Suprapubic skin (tissue), 4 donors: Measurements from ENCODE around the gene NRCAM. TPM values are rescaled to one million over a fixed set of nuclear protein-coding genes. Genes with fewer than 3 reads are reported as not detected.

Source experiments
- DNase-seq, 2 donors: peaks; one replicate each; pipeline ENCODE4 v3.0.0-alpha.2; 2019; ENCODE audit warnings: low spot score in 2 of 2
- H3K27ac ChIP-seq: fragments of 200-600 bp; sonication (generic); one replicate; pipeline ENCODE4 v1.5.1; 2019
- H3K27me3 ChIP-seq: fragments of 200-600 bp; sonication (generic); one replicate; pipeline ENCODE4 v1.5.1; 2019
- H3K36me3 ChIP-seq: fragments of 200-600 bp; sonication (generic); one replicate; pipeline ENCODE4 v1.5.1; 2019
- H3K4me1 ChIP-seq: fragments of 200-600 bp; sonication (generic); one replicate; pipeline ENCODE4 v1.5.1; 2019
- H3K4me3 ChIP-seq: fragments of 200-600 bp; sonication (generic); one replicate; pipeline ENCODE4 v1.5.1; 2019; ENCODE audit warnings: mild to moderate bottlenecking
- H3K9me3 ChIP-seq: fragments of 200-600 bp; sonication (generic); one replicate; pipeline ENCODE4 v1.5.1; 2019
- EP300 ChIP-seq: sonication (generic); formaldehyde crosslinking; IDR thresholded peaks from one replicate; pipeline ENCODE4 v1.6.1; 2017; ENCODE audit warnings: antibody characterized with exemption
- POLR2A ChIP-seq, 2 donors: fragments of 450-650 bp; IDR thresholded peaks; one replicate each; pipeline ENCODE4 v1.6.1; 2017; ENCODE audit warnings: antibody characterized with exemption in 2 of 2, mild to moderate bottlenecking in 2 of 2, moderate library complexity in 2 of 2
- POLR2AphosphoS5 ChIP-seq, 3 donors: sonication (generic); formaldehyde crosslinking; IDR thresholded peaks; one replicate each; pipeline ENCODE4 v1.6.1; 2017; ENCODE audit warnings: antibody characterized with exemption in 3 of 3
- WGBS: methylation state at CpG from one replicate; pipeline ENCODE4 v1.1.5; 2018; 5-methylcytosine and 5-hydroxymethylcytosine counted together
- total RNA-seq, 4 donors: library from RNA; depleted of rRNA; stranded (reverse); fragments of >200 nt; gene quantifications; one replicate each; pipeline ENCODE4 v1.1.0, GENCODE V29; 2016
- TF ChIP-seq, protein P1 (sequence below), 2 donors: fragments of 200-600 bp in 1 of 2; fragments of 450-650 bp in 1 of 2; sonication (generic) in 1 of 2; IDR thresholded peaks; one replicate each; pipeline ENCODE4 v1.5.1; 2016 to 2019; ENCODE audit warnings: antibody characterized with exemption in 2 of 2, mild to moderate bottlenecking in 1 of 2, moderate library complexity in 1 of 2

NRCAM gene
- total RNA-seq, 4 donors from 2014 or later, result 2.3 to 7.2 (median 2.8) TPM

DNA sequence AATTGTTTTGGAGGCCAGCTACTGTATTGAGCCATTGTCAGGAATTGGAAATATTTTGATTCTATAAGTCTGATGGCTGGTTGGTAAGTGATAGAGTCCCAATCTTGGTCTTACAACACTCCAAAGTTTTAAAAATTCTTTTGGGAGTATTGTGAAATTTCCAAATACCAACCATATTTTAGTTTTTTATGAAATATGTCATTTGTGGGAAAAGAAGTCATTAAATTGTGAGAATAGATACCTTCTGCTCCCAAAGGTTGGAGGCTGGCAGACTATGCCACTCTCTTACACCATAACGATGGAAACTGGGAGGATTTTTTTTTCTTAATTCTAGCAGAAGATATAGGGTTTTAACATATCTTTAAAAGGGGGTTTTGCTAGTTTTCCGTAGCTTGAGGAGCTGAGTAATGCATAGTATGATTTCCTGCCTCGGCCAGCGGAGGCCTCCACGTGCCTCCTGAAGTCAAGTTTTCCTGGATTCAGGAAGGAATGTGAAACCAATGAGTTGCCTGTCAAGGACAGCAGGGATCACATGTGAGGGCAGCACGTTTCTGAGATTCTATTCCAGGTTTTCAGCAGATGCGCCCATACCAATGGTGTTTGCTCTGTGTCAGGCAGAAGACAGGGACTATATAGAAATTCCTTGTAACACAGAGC is 233.9 kb downstream of the NRCAM start:
- no peaks in the 10 kb centered on the region for H3K27me3 ChIP-seq

DNA sequence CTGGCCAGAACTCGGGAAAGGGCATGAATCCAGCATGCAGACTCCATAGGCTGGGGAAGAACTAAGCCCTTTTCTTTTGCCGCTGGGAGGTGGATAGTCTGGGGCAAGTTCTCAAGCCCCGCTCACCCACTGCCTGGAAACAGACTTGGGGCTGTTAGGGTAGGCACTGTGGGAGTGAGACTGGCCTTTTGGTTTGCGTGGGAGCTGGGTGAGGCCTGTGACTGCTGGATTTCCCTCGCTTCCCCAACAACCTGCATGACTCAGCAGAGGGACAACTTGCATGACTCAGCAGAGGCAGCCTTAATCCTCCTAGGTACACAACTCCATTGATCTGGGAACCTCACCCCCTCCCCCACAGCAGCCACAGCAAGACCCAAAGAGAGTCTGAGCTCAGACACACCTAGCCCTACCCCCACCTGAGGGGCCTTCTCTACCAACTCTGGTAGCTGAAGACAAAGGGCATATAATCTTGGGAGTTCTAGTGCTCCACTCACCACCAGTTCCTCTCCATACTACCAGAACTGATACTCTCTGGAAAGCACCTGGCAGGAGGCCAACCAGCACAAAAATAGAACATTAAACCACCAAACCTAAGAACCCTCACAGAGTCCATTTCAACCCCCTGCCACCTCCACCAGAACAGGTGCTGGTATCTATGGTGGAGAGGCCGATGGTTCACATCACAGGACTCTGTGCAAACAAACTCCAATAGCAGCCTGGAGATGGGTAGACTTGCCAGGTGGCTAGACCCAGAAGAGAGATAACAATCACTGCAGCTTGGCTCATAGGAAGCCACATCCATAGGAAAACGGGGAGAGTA is 244.6 kb downstream of the NRCAM start:
- DNase-seq, result no peak
- peaks cover 6% of the 10 kb centered on the region for H3K4me1 ChIP-seq
- no peak overlapping the region for H3K27ac ChIP-seq
- 76% methylated on average over 6 of the region's 7 CpGs for WGBS
- no peak for TF ChIP-seq EP300
- TF ChIP-seq, protein P1, sequence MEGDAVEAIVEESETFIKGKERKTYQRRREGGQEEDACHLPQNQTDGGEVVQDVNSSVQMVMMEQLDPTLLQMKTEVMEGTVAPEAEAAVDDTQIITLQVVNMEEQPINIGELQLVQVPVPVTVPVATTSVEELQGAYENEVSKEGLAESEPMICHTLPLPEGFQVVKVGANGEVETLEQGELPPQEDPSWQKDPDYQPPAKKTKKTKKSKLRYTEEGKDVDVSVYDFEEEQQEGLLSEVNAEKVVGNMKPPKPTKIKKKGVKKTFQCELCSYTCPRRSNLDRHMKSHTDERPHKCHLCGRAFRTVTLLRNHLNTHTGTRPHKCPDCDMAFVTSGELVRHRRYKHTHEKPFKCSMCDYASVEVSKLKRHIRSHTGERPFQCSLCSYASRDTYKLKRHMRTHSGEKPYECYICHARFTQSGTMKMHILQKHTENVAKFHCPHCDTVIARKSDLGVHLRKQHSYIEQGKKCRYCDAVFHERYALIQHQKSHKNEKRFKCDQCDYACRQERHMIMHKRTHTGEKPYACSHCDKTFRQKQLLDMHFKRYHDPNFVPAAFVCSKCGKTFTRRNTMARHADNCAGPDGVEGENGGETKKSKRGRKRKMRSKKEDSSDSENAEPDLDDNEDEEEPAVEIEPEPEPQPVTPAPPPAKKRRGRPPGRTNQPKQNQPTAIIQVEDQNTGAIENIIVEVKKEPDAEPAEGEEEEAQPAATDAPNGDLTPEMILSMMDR (IDR thresholded peaks at IDR 0.05), result no peak
- TF ChIP-seq POLR2AphosphoS5 (IDR thresholded peaks at IDR 0.05), result no peak
- TF ChIP-seq POLR2A (IDR thresholded peaks at IDR 0.05), result no peak
- no peaks in the 10 kb centered on the region for H3K9me3 ChIP-seq
- no peak overlapping the region for H3K4me3 ChIP-seq
- H3K36me3 ChIP-seq, result no peaks in the 10 kb centered on the region
- no peaks in the 10 kb centered on the region for H3K27me3 ChIP-seq

More for the DNA sequence above, 233.9 kb downstream of the NRCAM start:
- Histone ChIP-seq H3K9me3 (no peaks in the 10 kb centered on the region), H3K36me3 (no peaks in the 10 kb centered on the region), H3K4me1 (no peaks in the 10 kb centered on the region), H3K27ac (no peak overlapping the region), H3K4me3 (no peak overlapping the region)
- WGBS, result 77% methylated on average over 6 of the region's 7 CpGs
- TF ChIP-seq, protein P1 (IDR thresholded peaks at IDR 0.05), result no peak
- TF ChIP-seq POLR2AphosphoS5 (IDR thresholded peaks at IDR 0.05), result no peak
- no peak for TF ChIP-seq POLR2A (IDR thresholded peaks at IDR 0.05)
- no peak for TF ChIP-seq EP300
- no peak for DNase-seq

DNA sequence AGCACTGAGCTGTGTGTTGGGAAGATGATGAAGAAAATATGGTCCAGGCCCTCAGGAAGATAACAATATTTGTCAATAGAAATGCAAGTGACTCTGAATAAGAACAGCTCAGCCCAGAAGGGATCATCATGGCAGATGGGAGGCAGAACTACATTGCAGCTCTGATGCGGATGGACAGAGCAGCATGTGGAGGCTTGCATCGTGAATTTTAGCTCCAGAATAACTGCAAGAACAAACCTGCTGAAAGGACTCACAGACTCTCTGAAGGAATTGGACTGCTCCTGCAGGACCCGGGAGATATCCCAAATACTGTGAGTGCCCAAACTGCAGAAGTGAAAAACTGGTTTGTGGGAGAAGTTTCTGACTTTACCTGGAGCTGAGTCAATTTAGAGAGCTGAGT is 245.4 kb downstream of the NRCAM start:
- Histone ChIP-seq H3K4me1 (peaks cover 6% of the 10 kb centered on the region), H3K27ac (no peak overlapping the region), H3K36me3 (no peaks in the 10 kb centered on the region), H3K4me3 (no peak overlapping the region), H3K27me3 (no peaks in the 10 kb centered on the region), H3K9me3 (no peaks in the 10 kb centered on the region)
- 81% methylated on average over 3 of the region's 3 CpGs for WGBS
- no peak for DNase-seq
- no peak for TF ChIP-seq POLR2A (IDR thresholded peaks at IDR 0.05)
- no peak for TF ChIP-seq POLR2AphosphoS5 (IDR thresholded peaks at IDR 0.05)
- no peak for TF ChIP-seq EP300
- TF ChIP-seq, protein P1 (IDR thresholded peaks at IDR 0.05), result no peak

DNA sequence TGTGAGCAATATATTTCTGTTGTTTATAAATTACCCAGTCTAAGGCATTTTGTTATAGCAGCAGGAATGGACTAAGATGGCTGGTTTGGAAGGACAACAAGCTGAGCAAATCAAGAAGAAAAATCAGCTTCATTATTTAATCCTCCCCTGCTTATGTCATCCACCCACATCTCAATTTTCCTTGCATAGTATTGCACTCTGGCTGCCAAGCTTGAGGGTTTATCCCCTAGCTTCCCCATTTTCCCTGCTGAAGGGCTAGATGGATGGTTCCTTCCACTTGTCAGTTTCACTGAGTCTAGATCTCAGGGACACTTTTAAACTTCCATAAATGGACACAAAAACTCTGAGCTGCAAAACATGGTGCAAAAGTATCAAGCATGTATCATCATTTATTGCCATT is 250.9 kb downstream of the NRCAM start:
- Histone ChIP-seq H3K27ac (no peak overlapping the region), H3K4me1 (no peaks in the 10 kb centered on the region), H3K27me3 (no peaks in the 10 kb centered on the region), H3K36me3 (no peaks in the 10 kb centered on the region), H3K4me3 (no peak overlapping the region), H3K9me3 (no peaks in the 10 kb centered on the region)
- TF ChIP-seq EP300, result no peak
- TF ChIP-seq POLR2AphosphoS5 (IDR thresholded peaks at IDR 0.05), result no peak
- TF ChIP-seq, protein P1 (IDR thresholded peaks at IDR 0.05), result no peak
- TF ChIP-seq POLR2A (IDR thresholded peaks at IDR 0.05), result no peak
- DNase-seq, result no peak

DNA sequence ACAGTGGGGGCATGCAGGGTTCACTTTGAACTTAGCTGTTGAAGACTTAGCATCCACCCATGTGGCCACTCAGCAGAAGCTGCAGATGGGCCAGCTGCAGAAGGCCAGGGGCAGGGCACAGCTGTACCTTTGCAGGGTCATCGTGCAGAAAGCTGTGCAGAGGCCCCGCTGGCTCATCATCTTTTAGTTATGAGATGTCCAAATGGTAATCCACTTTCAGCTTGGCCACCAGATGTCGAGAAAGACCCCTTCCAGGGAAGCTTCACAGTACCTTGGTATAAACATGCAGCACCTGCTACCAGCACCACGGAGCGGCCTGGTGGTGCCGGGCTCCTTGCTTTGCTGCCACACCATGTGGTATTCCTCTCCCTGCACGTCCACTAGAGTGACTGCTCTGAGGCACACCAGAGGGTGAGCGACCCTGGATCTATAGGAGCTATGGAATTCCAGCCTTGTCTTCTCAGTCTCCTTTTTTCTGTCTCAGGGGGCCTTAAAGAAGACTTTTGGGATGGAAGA is 251.9 kb downstream of the NRCAM start:
- H3K36me3 ChIP-seq, result no peaks in the 10 kb centered on the region
- TF ChIP-seq, protein P1 (IDR thresholded peaks at IDR 0.05), result no peak
- H3K4me1 ChIP-seq, result no peaks in the 10 kb centered on the region
- H3K27me3 ChIP-seq, result no peaks in the 10 kb centered on the region
- no peak overlapping the region for H3K4me3 ChIP-seq
- no peaks in the 10 kb centered on the region for H3K9me3 ChIP-seq
- no peak for DNase-seq
- H3K27ac ChIP-seq, result no peak overlapping the region
- WGBS, result 81% methylated on average over 8 of the region's 8 CpGs
